HTERT RPE-1 (cell line): ENCODE results near the gene FBXW12.

Experiments used
- in situ Hi-C: fragments of 300-500 bp; cut with MboI; formaldehyde crosslinking; loops from 4 replicates; pipeline ENCODE4 v1.14.3; 2020; ENCODE audit warnings: low sequenced_read_pairs

FBXW12 gene

DNA sequence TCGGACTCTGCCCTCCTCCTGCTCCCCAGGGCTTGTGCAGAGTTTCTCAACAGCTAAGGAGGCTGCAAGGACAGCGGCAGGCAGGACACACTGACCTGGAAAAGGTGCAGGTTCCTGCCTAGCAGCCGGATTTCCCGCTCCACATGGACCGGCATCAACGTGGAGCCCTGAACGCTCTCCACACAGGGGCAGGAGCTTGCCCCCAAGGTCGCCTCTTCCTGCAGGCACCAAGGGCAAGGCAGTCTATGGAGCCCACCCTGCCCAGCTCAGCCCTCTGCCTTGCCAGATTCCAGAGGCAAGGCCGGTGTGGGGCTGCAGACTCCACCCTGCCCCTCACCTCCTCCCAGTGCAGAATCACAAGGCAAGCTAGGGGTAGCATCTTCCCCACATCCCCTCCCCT lies 47.1 kb downstream of the FBXW12 start:
- in situ Hi-C loops, result no loop called here

- in situ Hi-C loops, result no loop called here
Observed at GRCh38 chr3:48419597-48419996, 47.6 kb downstream of the FBXW12 start.

DNA sequence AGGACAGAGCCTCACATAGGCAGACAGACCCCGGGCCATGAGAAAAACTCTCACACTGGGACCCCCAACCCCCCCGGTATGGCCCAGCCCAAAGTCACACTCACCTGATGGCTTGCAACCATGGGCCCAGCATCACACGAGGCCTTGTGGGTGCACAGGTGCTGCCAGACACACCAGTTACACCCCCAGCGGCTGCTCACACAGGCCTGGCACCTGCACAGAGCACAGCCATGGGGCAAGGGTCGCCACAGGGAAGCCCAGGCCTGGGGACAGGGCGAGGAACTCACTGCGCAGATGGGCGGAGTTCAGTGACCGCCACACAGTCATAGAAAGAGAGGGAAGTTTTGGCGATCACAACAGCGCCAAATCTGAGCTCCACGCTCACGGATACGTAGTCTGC lies 48.5 kb downstream of the FBXW12 start:
- in situ Hi-C loops, result no loop called here

GRCh38 chr3:48422272-48422671 lies 50.3 kb downstream of the FBXW12 start:
- in situ Hi-C loops, result no loop called here

DNA sequence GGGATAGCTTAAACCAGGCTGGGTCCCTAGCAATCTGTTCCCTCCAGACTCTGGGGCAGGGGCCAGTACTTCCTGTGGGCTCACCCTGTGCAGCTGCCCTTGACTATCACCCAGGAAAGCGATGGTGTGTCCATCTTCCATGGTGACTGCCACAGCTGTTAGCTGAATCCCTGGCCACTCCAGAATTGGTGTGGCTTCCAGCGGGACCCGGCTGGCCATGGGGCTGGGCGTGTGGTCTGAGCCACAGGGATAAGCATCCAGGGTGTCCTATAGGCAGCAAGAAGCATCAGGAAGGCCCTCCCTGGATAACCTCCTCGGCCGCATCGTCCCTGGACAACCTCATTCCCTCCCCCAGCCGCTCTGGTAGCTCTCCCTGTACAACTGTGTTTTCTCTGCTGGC lies 50.7 kb downstream of the FBXW12 start:
- in situ Hi-C loops, result no loop called here

- in situ Hi-C loops, result no loop called here
Observed at GRCh38 chr3:48423241-48423882, 51.3 kb downstream of the FBXW12 start.

- in situ Hi-C loops, result no loop called here
Observed at GRCh38 chr3:48423883-48424695, 52.1 kb downstream of the FBXW12 start.

DNA sequence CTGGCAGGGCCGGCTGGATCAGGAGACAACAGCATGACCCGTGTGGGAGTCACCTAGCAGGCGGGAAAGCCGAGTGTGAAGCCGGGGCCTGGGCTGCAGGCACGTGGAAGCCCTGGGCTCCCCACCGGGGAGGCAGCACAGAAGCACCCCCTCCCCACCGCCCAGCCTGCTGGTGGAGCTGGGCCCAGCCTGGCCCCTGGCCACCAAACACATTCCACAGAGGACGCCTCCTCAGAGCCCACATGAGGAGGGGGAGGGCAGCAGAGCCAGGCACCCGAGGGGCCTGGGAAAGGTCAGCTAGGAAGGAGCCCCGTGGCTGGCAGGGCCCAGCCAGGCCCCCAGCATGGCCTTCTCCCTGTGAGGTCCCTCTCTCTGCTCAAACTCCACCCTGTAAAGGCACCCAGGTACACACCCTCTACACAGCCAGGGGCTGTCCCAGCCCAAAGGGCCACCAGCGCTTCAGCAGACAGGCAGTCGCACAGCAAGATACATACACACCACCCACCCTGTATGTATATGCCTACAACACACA lies 53.3 kb downstream of the FBXW12 start:
- in situ Hi-C loops, result no loop called here

- in situ Hi-C loops, result no loop called here
Observed at GRCh38 chr3:48426401-48426909, 54.4 kb downstream of the FBXW12 start.

DNA sequence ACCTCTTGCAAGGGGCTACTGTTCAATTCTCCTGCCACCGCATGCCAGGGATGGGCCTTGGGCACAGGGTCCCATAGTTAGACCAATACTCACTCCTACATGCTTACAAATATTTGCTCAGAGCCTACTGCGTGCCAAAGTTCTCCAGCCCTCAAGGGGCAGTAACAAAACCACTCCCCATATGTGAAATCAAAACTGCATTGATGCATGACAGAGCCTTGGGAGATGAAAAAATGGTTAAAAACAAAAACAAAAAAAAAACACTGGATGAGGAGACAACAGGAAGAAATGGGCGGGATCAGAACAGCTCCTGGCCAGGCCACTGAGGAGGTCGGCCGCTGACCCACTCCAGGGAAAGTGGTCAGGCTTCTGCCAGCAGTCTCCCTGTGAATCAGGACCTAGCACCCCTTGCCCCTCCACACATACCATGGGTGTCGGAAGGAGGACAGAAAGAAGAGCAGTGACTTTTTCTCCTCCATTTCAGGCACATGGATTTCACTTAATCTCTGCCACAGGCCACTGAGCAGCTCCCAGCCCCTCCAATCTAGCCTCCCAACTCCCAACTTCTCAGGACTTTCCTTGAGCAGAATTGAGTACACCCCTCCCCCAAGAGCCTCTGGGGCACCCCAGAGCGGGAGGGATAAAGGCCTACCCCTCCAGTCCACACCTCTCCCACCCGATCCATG lies 55.1 kb downstream of the FBXW12 start:
- in situ Hi-C loops, result no loop called here

- in situ Hi-C loops, result no loop called here
Observed at GRCh38 chr3:48427630-48427962, 55.6 kb downstream of the FBXW12 start.

- in situ Hi-C loops, result no loop called here
Observed at GRCh38 chr3:48428088-48428571, 56.1 kb downstream of the FBXW12 start.

GRCh38 chr3:48428572-48429316 lies 56.7 kb downstream of the FBXW12 start:
- in situ Hi-C loops, result no loop called here

- in situ Hi-C loops, result no loop called here
Observed at GRCh38 chr3:48429317-48429959, 57.4 kb downstream of the FBXW12 start.

GRCh38 chr3:48429960-48430707 lies 58.1 kb downstream of the FBXW12 start, which contains the start of gene PLXNB1:
PLXNB1 (minus strand) TSS chr3:48430086; CDS start chr3:48424611, 5,475 bp downstream.
- in situ Hi-C loops, result no loop called here

- in situ Hi-C loops, result no loop called here
Observed at GRCh38 chr3:48430708-48431101, 58.7 kb downstream of the FBXW12 start.

GRCh38 chr3:48431224-48432029 lies 59.4 kb downstream of the FBXW12 start:
- in situ Hi-C loops, result no loop called here
